ENCODE measurements around the gene ARAP1.
"Not testable (repeated sequence)": the region's sequence is repeated elsewhere in the genome, so short reads cannot be mapped to it uniquely, and the experiment has no call there.

ARAP1 gene

DNA sequence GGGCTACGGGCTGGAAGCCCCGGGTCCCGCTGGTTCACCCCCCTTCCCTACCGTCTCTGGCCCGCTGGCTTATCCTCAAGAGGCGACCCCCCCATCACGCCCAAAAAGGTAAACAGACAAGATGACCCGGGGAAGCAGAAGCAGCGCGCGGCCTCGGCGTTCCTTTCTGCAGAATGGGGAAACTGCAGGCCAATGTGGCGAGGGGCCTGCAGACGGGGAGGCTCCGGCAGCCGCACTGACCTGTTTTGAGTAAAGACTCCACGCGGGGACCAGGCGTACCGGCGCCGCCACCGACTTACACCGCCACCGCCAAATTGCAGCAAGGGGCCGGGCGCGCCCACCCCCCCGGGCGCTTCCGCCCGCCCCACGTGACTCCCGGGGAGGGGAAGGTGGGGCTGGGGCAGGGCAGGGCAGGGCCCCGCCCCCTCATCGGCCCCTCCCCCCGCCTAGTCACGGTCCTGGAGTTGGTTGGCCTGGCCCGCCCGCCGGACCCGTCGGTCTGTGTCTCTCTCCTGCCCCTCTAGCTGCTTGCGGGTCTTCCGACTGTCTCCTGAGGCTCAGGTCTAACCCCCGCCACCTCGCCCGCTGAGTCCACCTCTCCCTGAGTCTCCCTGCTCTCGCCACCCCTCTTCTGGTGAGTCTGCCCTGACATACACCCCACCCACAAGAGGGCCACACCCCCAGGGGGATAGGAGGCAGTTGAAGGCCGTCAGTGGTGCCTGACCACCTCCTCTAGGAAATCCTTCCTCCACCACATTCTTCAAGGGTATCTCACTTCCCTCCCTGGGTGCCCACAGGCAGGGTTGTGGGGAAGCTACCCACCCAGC is at the start of gene ARAP1:
TSS of gene ARAP1 (minus strand) at position 321 of the 827 bp plus-strand sequence. CDS start 25,280 bp downstream, outside the sequence.
- H3K27me3 ChIP-seq (ENCODE audit: insufficient read depth, insufficient read length), result no peaks in the 10 kb centered on the region
- H3K9me3 ChIP-seq (ENCODE audit: insufficient read depth, low read length), result no peaks in the 10 kb centered on the region
- H3K36me3 ChIP-seq (ENCODE audit: insufficient read depth, insufficient read length, low read length), result peaks cover 4% of the 10 kb centered on the region
- peaks cover 6% of the 10 kb centered on the region for H3K4me1 ChIP-seq (ENCODE audit: insufficient read depth, insufficient read length)
- peak; percentile 49 for DNase-seq (ENCODE audit: low read depth, low spot score)
- H3K9ac ChIP-seq (ENCODE audit: insufficient read length, low read depth), result peak within 1 kb of the TSS; percentile 85
- peak within 1 kb of the TSS; percentile 67 for H3K4me3 ChIP-seq (ENCODE audit: insufficient read length, low read depth)
- TF ChIP-seq ZNF274 (IDR thresholded peaks at IDR 0.05; ENCODE audit: low read depth, low read length) (no peak), SUZ12 (IDR thresholded peaks at IDR 0.05; ENCODE audit: extremely low read depth, insufficient read depth, insufficient read length) (no peak), YY1 (IDR thresholded peaks at IDR 0.05; ENCODE audit: insufficient read depth, insufficient read length) (no peak)

DNA sequence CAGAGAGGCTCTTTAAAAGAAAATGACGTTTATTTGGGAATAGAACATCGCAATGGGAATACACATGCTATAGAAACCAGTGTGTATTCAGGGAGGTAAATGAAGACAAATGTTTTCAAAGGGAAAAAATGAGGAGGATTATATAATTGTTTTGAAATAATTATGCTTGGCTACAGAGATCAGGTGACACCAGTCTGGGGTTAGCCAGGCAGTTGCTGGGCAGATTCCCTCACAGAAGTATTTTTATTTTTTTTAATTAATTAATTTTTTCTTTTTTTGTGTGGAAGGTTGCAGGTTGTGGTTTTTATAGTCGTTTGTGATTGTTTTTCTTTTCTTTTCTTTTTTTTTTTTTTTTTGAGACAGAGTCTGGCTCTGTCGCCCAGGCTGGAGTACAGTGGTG is 47.2 kb upstream of the ARAP1 start:
- peaks cover 3% of the 10 kb centered on the region for H3K4me1 ChIP-seq (ENCODE audit: insufficient read depth, insufficient read length)
- H3K9ac ChIP-seq (ENCODE audit: insufficient read length, low read depth), result no peak overlapping the region
- DNase-seq (ENCODE audit: low read depth, low spot score), result no peak
- no peaks in the 10 kb centered on the region for H3K36me3 ChIP-seq (ENCODE audit: insufficient read depth, insufficient read length, low read length)
- no peak overlapping the region for H3K4me3 ChIP-seq (ENCODE audit: insufficient read length, low read depth)
- H3K27me3 ChIP-seq (ENCODE audit: insufficient read depth, insufficient read length), result no peaks in the 10 kb centered on the region
- no peak for TF ChIP-seq ZNF274 (IDR thresholded peaks at IDR 0.05; ENCODE audit: low read depth, low read length)
- no peak for TF ChIP-seq YY1 (IDR thresholded peaks at IDR 0.05; ENCODE audit: insufficient read depth, insufficient read length)
- no peak for TF ChIP-seq SUZ12 (IDR thresholded peaks at IDR 0.05; ENCODE audit: extremely low read depth, insufficient read depth, insufficient read length)
- no peaks in the 10 kb centered on the region for H3K9me3 ChIP-seq (ENCODE audit: insufficient read depth, low read length)

DNA sequence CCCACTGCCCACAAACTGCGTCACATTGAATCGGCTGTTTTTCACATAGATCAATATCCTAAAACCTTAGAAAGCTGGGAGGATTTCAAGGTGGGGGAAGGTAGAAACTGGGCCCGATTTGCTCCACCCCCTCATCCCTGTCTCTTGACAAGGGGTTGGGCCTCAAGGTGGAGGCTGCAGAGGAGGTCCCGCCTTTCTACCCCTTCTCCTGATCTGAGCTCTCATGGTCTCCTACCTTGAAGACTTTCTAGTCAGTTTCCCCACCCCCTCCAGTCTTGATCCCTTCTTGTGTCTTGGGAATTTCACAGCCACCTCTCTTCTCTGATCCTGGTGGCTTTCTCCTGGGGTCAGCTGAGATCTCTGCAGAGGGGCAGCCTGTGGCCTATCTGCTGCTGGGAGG is 46.2 kb upstream of the ARAP1 start:
- Histone ChIP-seq H3K4me3 (ENCODE audit: insufficient read length, low read depth) (no peak overlapping the region), H3K9ac (ENCODE audit: insufficient read length, low read depth) (no peak overlapping the region), H3K36me3 (ENCODE audit: insufficient read depth, insufficient read length, low read length) (no peaks in the 10 kb centered on the region), H3K9me3 (ENCODE audit: insufficient read depth, low read length) (no peaks in the 10 kb centered on the region), H3K4me1 (ENCODE audit: insufficient read depth, insufficient read length) (peaks cover 3% of the 10 kb centered on the region), H3K27me3 (ENCODE audit: insufficient read depth, insufficient read length) (no peaks in the 10 kb centered on the region)
- TF ChIP-seq YY1 (IDR thresholded peaks at IDR 0.05; ENCODE audit: insufficient read depth, insufficient read length) (no peak), ZNF274 (IDR thresholded peaks at IDR 0.05; ENCODE audit: low read depth, low read length) (no peak), SUZ12 (IDR thresholded peaks at IDR 0.05; ENCODE audit: extremely low read depth, insufficient read depth, insufficient read length) (no peak)
- no peak for DNase-seq (ENCODE audit: low read depth, low spot score)

DNA sequence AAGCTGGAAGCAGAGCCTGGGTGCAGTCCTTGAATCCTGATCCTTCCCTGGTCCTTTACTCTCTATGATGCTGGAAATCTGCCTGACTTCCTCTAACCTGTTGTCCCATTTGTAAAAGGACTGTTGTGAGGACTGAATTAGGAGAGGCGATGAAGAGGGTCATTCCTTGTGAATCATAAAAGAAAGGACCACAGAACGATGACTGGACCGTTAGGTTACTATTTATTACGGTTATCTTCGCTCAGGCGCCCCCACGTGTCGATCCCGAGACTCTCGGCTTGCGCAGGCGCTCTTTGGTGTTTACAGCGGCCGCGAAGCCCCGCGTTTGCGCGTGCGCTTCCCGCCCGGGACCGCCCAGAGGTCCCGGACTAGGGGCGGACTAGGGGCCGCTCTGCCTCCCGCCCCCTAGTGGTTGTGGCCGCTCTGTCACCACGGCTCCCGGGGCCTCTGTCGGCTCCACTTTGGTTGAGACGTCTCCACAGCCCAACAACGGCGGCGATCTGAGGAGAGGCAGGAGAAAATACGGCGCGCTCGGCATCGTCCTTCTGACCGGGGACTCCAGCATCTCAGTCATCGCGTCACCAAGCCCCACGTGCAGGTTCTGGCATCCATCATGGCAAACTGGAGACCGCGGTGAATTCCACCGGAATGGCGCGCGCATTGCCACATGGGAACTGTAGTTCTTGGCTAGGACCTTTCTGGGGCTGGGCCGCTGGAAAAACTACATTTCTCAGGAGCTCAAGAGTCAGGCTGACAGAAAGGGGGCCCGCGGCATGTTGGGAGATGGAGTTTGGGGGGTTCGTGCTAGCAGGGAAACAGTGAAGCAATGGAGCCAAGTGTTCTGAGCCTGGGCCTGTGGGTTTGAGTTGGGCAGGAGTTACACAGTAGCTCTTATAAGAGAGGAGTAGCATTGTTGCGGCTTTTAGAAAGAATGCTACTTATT is 41.5 kb upstream of the ARAP1 start, which contains the start of gene STARD10:
TSS of gene STARD10 (minus strand) at position 623 of the 943 bp plus-strand sequence. CDS start 12,866 bp downstream, outside the sequence.
- TF ChIP-seq ZNF274 (IDR thresholded peaks at IDR 0.05; ENCODE audit: low read depth, low read length), result no peak
- TF ChIP-seq YY1 (IDR thresholded peaks at IDR 0.05; ENCODE audit: insufficient read depth, insufficient read length), result peak; percentile 44
- TF ChIP-seq SUZ12 (IDR thresholded peaks at IDR 0.05; ENCODE audit: extremely low read depth, insufficient read depth, insufficient read length), result no peak
- H3K4me1 ChIP-seq (ENCODE audit: insufficient read depth, insufficient read length), result peaks cover 9% of the 10 kb centered on the region
- H3K4me3 ChIP-seq (ENCODE audit: insufficient read length, low read depth), result peak within 1 kb of the TSS; percentile 65
- DNase-seq (ENCODE audit: low read depth, low spot score), result peak; percentile 96
- H3K36me3 ChIP-seq (ENCODE audit: insufficient read depth, insufficient read length, low read length), result no peaks in the 10 kb centered on the region
- H3K9ac ChIP-seq (ENCODE audit: insufficient read length, low read depth), result peak within 1 kb of the TSS; percentile 87
- no peaks in the 10 kb centered on the region for H3K9me3 ChIP-seq (ENCODE audit: insufficient read depth, low read length)
- H3K27me3 ChIP-seq (ENCODE audit: insufficient read depth, insufficient read length), result no peaks in the 10 kb centered on the region

DNA sequence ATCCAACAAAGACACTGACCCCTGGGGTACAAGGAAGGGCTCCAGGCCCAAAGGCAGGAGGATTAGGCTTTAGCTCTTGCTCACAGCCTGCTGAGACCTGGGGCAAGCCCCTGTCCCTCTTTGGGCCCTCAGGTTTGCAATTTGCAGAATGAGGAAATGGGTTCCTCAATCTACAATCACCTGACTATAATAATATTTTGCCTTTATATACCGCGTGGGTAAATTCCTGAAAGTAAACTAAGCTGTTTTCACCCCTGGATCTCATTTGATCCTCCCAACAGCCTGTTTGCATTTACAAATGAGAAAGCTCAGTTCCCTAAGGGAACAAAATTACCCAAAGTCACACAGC is 40.8 kb upstream of the ARAP1 start:
- no peak for TF ChIP-seq ZNF274 (IDR thresholded peaks at IDR 0.05; ENCODE audit: low read depth, low read length)
- TF ChIP-seq YY1 (IDR thresholded peaks at IDR 0.05; ENCODE audit: insufficient read depth, insufficient read length), result no peak
- H3K4me1 ChIP-seq (ENCODE audit: insufficient read depth, insufficient read length), result peaks cover 9% of the 10 kb centered on the region
- no peaks in the 10 kb centered on the region for H3K9me3 ChIP-seq (ENCODE audit: insufficient read depth, low read length)
- H3K36me3 ChIP-seq (ENCODE audit: insufficient read depth, insufficient read length, low read length), result no peaks in the 10 kb centered on the region
- H3K4me3 ChIP-seq (ENCODE audit: insufficient read length, low read depth), result no peak overlapping the region
- H3K27me3 ChIP-seq (ENCODE audit: insufficient read depth, insufficient read length), result no peaks in the 10 kb centered on the region
- DNase-seq (ENCODE audit: low read depth, low spot score), result no peak
- no peak overlapping the region for H3K9ac ChIP-seq (ENCODE audit: insufficient read length, low read depth)

DNA sequence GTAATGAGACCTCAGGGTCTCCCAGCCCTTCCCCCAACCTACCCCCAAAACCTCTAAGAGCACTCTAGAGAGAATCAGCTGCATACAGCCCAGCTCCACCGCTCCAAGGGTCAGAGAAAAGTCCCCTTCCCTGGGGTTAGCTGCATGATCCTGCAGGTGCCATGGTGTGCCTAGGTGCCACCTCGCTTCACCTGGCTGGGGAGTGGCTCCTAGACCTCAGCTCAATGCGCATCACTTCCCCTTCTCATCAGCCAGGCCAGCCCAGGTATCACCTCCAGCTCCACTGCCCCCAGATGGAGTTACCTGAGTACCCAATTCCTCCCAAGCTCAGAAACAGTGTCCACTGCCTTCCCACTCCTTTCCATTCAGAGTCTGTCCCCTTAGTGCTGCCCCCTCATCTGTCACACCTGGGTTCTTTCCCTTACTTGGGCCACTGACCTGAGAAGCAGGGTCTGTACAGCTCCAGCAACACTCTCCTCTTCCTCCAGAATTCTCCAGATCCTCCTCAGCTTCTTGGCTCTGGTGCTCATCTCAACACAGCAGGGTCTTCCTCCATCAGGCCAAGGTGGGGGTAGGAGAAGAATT is 40.3 kb upstream of the ARAP1 start:
- Histone ChIP-seq H3K36me3 (ENCODE audit: insufficient read depth, insufficient read length, low read length) (no peaks in the 10 kb centered on the region), H3K4me1 (ENCODE audit: insufficient read depth, insufficient read length) (peaks cover 11% of the 10 kb centered on the region), H3K4me3 (ENCODE audit: insufficient read length, low read depth) (no peak overlapping the region), H3K27me3 (ENCODE audit: insufficient read depth, insufficient read length) (no peaks in the 10 kb centered on the region), H3K9ac (ENCODE audit: insufficient read length, low read depth) (no peak overlapping the region), H3K9me3 (ENCODE audit: insufficient read depth, low read length) (no peaks in the 10 kb centered on the region)
- TF ChIP-seq SUZ12 (IDR thresholded peaks at IDR 0.05; ENCODE audit: extremely low read depth, insufficient read depth, insufficient read length) (no peak), ZNF274 (IDR thresholded peaks at IDR 0.05; ENCODE audit: low read depth, low read length) (no peak), YY1 (IDR thresholded peaks at IDR 0.05; ENCODE audit: insufficient read depth, insufficient read length) (no peak)
- DNase-seq (ENCODE audit: low read depth, low spot score), result no peak

DNA sequence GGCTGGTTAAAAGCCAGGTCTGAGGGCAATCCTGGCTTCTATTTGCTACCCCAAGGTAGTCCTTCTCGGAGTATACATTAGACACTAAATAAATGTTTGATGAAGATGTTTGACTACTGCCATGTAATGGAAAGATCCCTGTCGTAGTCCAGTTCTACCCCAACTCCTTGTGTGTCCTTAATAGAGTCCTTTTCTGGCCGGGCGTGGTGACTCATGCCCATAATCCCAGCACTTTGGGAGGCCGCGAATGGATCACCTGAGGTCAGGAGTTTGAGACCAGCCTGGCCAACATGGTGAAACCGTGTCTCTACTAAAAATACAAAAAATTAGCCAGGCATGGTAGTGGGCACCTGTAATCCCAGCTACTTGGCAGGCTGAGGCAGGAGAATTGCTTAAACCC is 39.0 kb upstream of the ARAP1 start:
- DNase-seq (ENCODE audit: low read depth, low spot score); H3K36me3 ChIP-seq (ENCODE audit: insufficient read depth, insufficient read length, low read length); H3K4me3 ChIP-seq (ENCODE audit: insufficient read length, low read depth); H3K27me3 ChIP-seq (ENCODE audit: insufficient read depth, insufficient read length); H3K9ac ChIP-seq (ENCODE audit: insufficient read length, low read depth); H3K9me3 ChIP-seq (ENCODE audit: insufficient read depth, low read length): not testable (repeated sequence)
- H3K4me1 ChIP-seq (ENCODE audit: insufficient read depth, insufficient read length), result peaks cover 12% of the 10 kb centered on the region
